OCI-LY1 (cell line): ENCODE results near the gene LRRC31.

Experiments
- CTCF ChIP-seq: fragments of 200-600 bp; sonication (generic), shearing (Covaris generic); IDR thresholded peaks from 2 replicates; pipeline ENCODE4 v1.5.1; 2017; ENCODE audit warnings: mild to moderate bottlenecking, antibody characterized with exemption, low read length, moderate library complexity, mixed read lengths
- EZH2 ChIP-seq: fragments of 200-600 bp; sonication (generic), shearing (Covaris generic); IDR thresholded peaks from 2 replicates; pipeline ENCODE4 v1.8.0; 2017; ENCODE audit warnings: borderline replicate concordance, mixed run types, mild to moderate bottlenecking, antibody characterized with exemption, low read length, moderate library complexity, mixed read lengths

- TF ChIP-seq CTCF: no peak
- TF ChIP-seq EZH2: no peak
Measured at GRCh38 chr3:169841171-169841570, 28.6 kb downstream of the LRRC31 start.
